Limb (tissue), 2 donors: ENCODE measurements around the gene GNAQ.
A peak's percentile ranks its signal among the peaks of the same experiment; 100 is the strongest.

Source experiments
- DNase-seq, 2 donors: peaks; one replicate each; pipeline ENCODE4 v3.0.0-alpha.2; 2016; ENCODE audit errors: extremely low spot score in 2 of 2

The GNAQ gene

GRCh38 chr9:78031893-78032729 lies 500 bp upstream of the GNAQ start:
- DNase-seq: peak; percentile 95

- DNase-seq: peak; percentile 43 to 87
Observed at GRCh38 chr9:78030553-78031443, 813 bp downstream of the GNAQ start.

DNA sequence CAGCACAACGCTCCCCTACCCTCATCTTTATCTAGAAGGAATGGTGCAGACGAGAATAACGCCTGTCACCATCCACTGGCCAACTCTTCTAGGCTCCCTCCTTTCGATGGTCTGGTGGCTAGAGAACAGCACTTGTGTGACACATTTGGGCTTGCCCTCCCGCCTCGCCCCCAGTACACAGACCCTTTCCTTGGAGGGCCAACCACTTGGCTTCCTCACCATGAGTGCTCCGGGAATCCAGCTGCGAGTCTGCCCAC lies 1.4 kb downstream of the GNAQ start:
- DNase-seq: no peak

GRCh38 chr9:78029551-78030295 lies 1.9 kb downstream of the GNAQ start:
- DNase-seq: no peak

GRCh38 chr9:78028926-78029325 lies 2.7 kb downstream of the GNAQ start:
- DNase-seq: no peak

DNA sequence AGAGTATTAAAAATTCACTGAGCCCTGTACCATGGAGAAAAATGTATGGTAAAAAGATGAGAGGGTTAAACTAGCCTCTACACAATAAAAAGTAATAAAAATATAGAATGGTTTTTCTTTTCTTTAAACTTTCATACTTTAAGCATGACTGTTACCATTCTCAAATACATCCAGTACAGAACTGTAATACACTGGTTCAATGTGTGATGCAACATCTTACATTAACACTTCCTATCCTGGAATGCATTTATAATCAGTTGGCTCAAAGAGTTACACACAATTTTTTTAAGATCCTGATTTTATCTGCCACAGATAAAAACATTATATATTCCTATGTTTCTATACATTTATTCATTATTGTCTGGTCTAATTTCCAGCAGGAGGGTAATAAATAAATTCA lies 4.7 kb downstream of the GNAQ start:
- no peak for DNase-seq

- no peak for DNase-seq
Observed at GRCh38 chr9:78026416-78026815, 5.2 kb downstream of the GNAQ start.

- DNase-seq: no peak
Observed at GRCh38 chr9:78025186-78025585, 6.4 kb downstream of the GNAQ start.

DNA sequence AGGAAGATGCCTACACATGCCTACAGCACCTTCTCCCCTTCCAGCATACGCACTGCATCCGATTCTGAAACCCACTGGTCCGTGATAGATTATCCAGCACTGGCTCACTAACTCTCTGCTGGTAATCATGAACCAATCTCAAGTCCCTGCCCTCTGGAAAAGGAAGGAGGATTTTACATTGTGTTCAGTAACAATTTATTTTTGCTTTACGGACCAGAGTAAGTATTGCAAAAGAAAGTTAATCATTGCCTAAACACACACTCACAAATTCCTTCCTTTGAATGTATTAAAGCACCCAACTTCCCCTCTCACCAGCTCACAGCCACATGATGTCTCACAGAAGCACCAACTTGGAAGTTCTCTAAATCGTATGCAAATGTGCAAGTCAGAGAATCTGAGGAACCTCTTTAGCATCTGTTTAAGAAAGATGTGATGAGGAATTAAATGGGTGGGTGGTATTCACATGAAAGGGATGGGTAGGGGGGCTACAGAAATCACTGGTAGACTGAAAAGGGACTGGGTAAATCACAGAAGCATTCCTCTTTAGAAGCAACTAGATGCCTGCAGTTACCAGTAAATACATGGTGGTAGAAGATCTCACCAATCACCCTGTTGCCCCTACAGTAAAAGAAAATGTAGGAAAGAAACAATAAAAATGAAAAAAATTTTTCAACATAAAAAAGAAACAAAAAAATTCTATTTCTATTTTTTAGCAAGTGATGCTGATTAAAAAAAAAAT lies 8.4 kb downstream of the GNAQ start:
- no peak for DNase-seq

DNA sequence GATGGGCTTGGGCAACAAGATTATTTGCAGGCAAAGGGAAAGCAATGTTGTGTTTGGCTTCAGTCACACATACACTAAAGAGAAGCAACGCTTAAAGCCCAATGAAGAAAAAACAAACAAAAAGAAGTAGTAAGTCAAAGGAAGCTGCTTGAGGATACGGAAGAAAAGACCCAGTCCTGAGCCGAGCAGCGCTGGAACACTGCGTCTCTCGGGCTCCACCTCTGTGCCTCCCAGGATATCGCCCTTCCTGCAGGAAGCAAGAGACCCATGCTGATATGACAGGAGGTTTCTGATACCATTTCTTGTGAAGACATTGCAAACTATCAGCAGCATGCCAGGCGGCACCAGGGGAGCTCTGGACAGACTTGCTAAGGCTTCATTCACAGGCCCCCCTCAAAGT lies 9.9 kb downstream of the GNAQ start:
- no peak for DNase-seq

- DNase-seq: no peak
Observed at GRCh38 chr9:78017190-78017693, 14.4 kb downstream of the GNAQ start.

- DNase-seq: no peak
Observed at GRCh38 chr9:78015241-78015640, 16.4 kb downstream of the GNAQ start.

DNA sequence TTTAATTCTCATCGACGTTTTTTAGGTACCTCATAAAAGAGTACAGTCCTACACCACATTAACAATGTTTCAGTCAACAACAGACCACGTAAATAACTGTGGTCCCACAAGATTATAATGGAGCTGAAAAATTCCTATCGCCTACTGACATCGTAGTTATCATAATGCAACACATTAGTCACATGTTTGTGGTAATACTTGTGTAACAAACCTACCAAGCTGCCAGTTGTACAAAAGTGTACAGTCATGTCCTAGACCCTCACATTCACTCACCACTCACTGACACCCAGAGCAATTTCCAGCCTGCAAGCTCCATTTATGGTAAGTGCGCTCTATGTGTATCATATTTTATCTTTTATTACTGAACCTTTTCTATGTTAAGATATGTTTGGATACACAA lies 16.8 kb downstream of the GNAQ start:
- no peak for DNase-seq

DNA sequence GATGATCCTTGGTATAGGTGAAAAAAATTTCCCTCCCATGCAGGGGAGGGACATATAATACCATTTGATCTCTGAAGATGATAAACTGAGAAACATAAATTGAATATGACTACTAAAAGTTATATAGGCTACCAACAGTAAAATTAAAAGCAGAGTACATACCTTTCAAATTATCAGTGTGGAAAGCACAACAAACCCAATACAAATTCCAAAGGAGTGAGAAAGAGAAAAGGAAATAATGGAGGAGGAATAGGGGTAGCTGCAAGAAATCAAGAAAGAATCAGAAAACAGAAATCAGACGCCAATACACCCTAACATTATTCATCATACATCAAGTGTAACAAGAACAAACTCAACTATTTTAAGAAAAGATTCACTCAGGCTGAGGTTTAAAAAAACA lies 17.7 kb downstream of the GNAQ start:
- DNase-seq: no peak

DNA sequence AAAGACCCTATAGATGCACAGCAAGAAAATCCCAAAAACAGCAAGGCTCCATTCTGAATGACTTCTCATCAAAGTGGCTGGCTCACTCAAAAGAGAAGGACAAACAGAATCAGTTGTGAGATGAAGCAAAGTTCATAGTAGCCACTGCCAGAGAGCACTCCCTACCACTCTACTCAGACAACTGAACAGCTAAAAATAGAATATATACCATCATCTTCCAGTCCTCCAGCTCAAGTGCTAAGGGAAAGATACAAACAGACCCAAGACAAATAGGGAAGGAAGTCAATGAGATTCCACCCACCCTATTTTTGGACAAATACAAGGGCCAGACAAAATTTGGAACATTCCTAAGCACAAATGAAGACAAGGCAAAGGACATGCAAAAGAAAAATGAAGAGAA lies 20.6 kb downstream of the GNAQ start:
- no peak for DNase-seq

- no peak for DNase-seq
Observed at GRCh38 chr9:78010445-78010844, 21.2 kb downstream of the GNAQ start.

- DNase-seq: no peak
Observed at GRCh38 chr9:78009186-78009585, 22.4 kb downstream of the GNAQ start.

DNA sequence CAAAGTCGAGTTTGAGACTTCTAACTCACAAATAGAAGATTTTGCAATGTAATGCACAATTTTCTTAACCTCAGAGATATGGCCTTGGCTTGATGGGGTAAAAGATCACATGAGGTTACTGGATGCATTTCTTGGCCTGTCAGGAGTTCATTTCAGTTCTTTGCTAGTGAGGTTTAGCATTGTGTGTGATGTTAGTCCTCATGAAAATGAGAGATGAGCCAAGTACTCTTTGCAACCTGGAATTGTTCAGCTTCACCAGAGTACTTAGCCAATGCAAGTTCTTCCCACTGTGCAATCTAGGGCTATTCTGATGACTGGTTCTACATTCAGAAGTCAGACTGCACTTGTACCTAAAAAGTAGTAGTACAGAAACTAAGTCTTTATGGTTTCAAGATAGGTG lies 24.9 kb downstream of the GNAQ start:
- DNase-seq: no peak

- DNase-seq: no peak
Observed at GRCh38 chr9:78005231-78006002, 26.2 kb downstream of the GNAQ start.

- DNase-seq: no peak
Observed at GRCh38 chr9:78004478-78005229, 27.0 kb downstream of the GNAQ start.
